Activated T-cell treated with anti-CD3 and anti-CD28 coated beads for 48 hours (primary cell): Measurements from ENCODE around the gene GATA5.

Experiments
- DNase-seq: peaks from one replicate; pipeline ENCODE4 v3.0.0-alpha.2; 2020; ENCODE audit warnings: low read depth

The GATA5 gene

DNA sequence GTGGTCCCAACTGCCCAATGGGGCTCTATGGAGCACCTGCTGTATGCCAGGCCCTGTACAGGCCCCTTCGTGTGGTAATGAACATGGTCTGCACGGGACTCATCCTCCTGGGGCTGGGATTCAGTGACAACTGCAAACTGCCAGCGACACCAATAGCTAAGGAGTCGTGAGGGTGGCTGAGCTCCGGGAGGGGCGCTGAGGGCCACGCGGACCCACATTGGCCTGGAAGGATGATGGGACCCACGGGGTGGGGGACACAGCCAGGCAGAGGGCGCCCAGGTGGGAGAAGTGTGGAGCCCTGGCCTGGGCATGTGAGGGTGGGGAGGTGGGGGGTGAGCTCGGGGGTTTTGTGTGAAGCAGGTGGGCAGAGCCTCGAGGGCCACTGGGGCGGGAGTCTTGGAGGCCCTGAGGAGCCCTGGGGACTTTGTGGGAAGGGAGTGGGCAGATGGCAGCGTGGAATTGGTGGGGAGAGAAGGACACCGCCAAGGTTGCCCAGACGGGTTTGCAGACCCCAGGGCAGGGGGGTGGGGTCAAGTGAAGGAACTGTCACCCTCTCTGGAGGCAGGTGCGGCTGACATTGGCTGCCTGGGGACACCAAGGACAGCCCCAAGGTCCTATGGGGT lies 22.5 kb downstream of the GATA5 start:
- DNase-seq = no peak

DNA sequence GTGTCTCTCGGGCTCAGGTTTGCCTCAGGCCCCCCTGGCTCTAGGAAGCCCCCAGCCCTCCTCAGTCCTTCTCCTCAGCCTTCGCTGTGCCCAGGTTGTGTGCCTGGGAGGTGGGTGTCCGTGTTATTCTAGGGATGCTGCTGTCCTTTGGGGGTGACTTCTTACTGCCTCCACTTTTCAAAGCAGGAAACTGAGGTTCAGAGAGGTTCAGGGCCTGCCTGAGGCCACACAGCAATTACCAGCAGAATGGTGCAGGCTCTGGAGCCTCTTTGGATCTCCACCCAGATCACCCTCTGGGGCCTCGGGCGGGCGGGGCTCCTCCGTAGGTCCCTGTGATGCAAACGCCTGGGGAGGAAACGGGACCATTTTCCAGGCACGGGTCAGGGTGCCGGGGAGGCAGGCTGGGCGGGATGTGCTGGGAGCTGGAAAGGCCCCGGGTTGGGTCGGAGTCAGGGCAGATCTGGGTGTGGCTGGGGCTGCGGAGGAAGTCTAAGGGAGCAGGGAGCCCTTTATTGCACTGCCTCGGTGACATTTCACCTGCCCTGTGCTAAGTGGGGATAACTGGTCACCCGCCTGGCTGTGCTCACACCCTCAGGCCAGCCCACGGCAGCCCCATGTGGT lies 23.2 kb downstream of the GATA5 start:
- DNase-seq = no peak

DNA sequence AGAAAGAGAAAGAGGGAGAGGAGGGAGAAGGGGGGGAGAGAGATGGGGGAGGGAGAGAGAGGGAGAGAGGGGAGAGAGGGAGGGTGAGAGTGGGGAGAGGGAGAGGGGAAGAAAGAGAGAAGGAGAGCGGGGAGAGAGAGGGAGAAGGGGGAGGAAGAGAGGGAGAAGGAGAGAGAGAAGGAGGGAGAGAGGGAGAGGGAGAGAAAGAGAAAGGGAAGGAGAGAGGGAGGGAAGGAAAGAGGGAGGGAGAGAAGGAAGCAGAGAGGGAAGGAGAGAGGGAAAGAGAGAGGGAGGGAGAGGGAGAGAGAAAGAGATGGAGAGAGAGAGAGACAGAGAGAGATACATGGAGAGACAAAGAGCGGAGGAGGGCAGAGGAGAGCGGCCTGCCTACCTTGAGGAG lies 23.8 kb downstream of the GATA5 start:
- no peak for DNase-seq

GRCh38 chr20:62451156-62451767 lies 24.5 kb downstream of the GATA5 start:
- no peak for DNase-seq

DNA sequence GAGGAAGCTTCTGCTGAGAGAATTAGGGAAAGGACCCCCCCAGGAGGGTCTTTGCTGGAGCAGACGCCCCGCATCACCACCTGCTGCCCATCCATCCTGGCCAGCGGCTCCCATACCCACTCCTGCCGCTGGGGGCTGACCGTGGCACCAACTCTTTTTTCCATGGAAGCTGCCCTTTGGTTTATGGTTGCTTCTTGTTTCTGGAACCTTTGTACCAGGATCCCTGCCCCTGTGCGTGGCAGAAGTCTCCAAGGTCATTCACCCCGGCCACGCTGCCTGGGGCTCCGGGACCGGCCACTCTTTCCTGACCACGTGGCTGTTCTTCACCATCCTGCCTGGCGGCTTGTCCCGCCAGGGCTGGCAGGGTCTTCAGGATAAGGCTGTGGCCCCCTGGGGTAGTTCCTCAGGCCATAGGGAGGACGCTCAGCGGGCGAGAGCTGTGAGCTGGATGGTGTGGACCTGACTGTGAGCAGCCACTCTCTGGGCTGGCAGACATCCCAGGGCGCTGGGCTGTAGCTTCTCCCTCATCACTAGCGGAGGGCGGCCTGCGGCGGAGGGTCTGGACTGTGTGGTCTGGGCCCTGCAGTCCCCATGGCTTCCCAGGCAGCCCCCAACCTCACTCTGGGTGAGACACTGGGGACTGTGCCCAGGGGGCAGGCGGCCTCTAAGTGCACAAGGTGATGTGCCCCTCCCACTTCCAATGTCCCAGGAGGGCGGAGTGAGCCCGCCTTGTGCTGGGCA lies 25.7 kb downstream of the GATA5 start:
- no peak for DNase-seq

- DNase-seq = no peak
Observed at GRCh38 chr20:62448788-62449187, 27.0 kb downstream of the GATA5 start.

GRCh38 chr20:62448038-62448437 lies 27.8 kb downstream of the GATA5 start:
- DNase-seq = no peak

GRCh38 chr20:62446888-62447869 lies 28.6 kb downstream of the GATA5 start:
- DNase-seq = no peak

DNA sequence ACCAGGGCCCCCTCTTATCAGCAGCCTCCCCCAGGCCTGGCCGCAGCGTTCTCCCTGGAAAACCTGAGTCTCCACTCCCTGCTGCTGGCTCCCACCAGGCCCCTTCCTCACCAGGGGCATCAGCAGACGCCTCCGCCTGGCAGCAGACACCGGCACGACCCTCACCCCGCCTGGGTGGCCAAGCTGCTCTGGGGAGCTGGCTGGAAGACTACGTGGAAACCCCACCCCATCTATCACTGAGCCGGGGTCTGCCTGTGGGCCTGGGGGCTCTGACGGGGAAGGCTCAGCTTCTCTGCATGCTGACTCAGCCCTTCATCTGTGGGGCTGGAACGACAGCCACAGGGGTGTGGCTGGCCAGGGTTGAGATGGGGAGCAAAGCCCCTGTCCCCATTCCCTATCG lies 29.3 kb downstream of the GATA5 start:
- DNase-seq = no peak

DNA sequence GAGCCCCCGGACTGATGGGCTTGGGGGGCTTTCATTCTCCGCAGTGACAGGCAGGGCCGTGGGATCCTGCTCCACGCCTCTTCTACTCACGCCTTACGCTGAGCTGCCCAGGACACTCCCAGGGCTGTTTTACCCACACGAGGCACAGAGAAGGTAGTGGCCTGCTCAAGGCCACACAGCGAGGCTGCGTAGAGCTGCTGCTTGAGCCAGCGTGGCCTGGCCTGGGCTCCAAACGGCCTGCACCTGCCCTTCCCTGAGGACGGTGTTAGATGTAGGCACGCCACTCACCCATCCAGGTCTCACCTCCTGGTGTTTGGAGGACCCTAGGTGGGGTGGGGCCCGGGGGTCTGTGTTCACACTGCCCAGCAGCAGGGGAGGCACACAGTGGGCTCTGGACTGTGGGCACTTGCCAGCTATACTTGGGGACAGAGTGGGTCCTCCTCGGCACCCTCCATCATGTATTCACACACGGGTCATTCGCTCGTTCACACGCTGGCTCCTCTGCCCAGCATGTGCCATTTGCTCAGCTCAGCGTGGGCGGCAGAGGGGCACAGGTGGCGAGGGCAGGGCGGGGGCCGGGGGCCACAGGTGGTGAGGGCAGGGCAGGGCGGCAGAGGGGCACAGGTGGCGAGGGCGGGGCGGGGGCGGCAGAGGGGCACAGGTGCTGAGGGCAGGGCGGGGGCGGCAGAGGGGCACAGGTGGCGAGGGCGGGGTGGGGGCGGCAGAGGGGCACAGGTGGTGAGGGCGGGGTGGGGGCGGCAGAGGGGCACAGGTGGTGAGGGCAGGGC lies 30.0 kb downstream of the GATA5 start:
- no peak for DNase-seq

DNA sequence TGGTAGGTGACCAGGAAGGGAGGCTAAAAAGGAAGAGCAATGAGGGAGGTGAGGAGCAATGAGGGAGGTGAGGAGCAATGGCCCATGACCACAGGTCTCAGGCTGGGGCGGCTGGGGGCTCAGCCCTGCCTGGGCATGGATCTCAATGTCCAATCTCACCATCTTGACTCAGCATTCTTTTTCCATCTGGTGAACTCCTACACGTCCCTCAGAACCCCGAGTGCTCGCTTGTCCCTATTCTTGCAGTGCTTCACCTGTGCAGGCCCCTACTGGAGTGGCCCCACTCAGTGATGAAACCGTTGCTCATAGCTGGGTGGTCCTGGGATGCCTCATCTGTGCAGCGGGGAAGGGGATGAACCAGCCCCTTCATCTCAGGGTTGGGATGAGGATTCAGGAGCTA lies 31.5 kb downstream of the GATA5 start:
- no peak for DNase-seq

DNA sequence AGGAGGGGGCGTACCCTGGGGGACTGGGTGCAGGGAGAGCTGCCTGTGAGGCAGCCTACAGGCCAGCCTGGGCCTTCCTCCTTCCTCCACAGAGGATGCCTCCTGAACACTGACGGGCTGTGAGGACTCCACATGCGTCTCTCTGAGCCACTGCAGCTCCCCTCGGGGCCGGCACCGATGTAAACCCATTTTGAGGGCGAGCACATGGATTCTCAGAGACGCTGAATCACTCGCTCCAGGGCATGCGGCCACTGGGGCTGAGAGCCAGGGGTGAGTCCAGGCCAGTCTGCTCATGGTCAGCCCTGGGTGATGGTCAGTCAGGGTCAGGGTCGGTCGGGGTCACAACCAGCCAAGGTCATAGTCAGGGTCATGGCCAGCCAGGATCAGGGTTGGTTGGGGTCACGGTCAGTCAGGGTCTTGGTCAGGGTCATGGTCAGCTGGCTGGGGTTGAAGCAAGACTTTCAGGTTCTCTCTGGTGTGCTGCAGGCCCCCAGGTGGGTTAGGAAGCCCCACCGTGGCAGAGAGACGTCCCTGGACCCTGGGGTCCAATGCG lies 33.7 kb downstream of the GATA5 start:
- no peak for DNase-seq

- no peak for DNase-seq
Observed at GRCh38 chr20:62439218-62439617, 36.6 kb downstream of the GATA5 start.

DNA sequence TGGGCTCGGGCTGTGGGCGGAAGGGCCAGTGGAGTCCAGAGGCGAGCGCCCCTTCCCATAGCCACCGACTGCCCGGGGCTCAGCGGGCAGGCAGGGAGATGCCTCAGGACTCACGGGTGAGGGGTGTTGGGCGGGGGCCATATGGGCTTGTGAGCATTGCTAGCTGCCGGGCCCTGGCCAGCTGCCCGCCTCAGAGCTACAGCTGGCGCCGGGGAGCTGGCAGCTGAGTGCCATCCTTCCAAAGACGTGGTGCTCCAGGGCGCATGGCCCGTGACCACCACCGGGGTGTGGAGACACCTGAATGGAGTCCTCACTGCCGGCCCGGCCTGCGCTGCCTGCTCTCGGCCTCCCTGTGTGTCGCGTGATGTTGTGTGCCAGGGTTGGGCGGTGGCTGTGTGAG lies 37.9 kb downstream of the GATA5 start:
- no peak for DNase-seq

DNA sequence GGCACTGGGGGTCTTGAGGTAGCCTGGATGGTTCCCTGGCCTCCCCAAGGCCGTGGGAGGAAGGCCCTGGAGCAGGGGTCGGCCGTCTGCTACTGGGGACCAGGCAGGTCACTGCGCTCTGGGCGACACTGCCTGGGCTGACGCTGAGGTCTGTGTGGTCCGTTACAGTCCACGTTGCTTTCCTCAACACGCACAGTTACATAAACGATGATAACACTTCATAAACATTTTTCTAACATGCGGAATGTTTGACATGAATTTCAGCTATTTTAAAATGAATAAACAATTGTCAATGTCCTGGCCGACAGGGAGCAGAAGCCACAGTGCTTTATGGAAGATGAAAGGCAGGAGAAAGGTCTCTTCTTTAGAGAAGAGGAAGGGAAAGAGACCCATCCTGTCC lies 38.3 kb downstream of the GATA5 start:
- no peak for DNase-seq

DNA sequence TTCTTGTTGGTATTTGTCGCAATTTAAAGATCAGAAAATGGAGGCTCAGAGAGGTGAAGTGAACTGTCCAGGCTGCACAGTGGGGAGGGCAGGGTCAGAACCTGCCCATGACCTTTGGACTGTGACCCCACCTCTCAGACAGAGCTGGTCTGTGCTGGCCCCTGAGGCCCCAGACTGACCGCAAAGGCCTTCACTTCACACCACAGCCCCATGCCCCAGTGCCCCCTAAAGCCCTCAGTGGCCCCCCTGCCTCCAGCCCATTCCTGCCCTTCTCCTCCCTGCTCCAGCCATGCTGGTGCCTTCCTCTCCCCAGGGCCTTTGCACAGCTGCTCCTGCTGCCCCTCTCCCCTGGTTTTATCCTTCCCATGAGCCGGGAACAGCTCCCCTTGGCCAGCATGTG lies 39.1 kb downstream of the GATA5 start:
- DNase-seq = no peak

DNA sequence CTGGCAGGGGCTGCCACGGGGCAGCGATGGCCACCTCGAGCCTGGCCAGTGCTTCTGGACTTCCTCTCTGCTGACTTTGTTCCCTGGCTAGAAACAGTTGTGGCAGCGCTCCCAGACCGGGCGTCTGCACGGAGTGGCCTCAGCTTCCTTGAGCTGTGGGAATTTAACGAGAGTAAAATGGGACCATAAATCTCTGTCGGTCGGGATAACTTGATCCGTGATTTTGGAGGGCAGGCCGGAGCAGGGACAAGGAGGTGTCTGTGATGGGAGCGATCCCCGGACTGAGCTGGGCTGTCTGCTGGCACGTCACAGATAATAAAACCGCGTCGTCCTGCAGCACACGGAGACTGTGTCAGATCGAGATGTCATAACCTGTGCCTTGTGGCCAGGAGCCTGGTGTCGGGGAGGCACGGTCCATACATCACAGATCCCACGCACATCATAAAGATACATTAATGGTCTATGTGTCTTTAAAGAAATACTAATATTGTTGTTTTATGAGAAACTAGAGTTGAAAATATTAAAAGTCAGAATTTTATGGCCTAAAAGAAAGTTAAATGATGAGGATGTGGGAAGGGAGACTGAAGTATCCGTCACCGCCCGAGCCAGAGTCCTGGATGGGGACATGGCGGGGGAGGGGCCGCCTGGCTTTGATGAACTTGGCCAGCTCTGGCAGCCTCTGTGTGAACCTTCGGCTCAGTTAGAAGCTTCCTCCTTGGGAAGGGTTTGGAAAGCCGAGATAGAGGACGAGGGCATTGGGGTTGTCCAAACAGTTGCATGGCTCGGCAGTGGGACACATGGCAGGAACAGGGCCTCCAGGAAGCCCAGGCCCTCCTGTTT lies 41.9 kb downstream of the GATA5 start:
- no peak for DNase-seq

GRCh38 chr20:62430866-62431447 lies 44.8 kb downstream of the GATA5 start:
- no peak for DNase-seq

DNA sequence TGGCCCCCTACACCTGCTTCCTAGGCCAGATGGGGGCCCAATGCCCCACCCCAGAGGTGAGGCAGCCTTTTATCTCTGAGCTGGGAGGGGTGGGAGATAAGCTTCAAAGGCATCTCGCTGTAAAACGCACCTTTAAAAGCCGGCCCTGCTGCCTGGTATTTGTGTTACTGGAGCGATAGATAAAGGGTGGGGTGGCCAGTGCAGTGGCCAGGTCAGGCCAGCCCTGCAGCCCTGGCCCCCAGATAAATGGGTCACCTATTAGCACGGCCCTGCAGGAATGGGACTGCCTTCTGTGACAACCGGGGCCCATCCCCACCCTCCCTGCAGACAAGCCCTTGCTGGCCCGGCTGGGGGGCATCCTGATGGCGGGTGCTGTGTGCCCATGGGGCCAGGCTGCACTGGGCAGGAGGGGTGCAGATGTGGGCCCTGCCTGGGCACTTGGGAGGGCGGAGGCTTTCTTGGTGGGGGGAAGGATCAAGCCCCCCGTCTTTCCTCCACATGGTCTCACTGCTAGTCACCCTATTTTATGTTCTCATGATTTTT lies 45.4 kb downstream of the GATA5 start:
- DNase-seq = no peak
